GM23248 (cell line): Measurements from ENCODE around the gene CDKL5.

ENCODE experiments used
- EZH2 ChIP-seq: fragments of 200-600 bp; sonication (generic); IDR thresholded peaks from 2 replicates; pipeline ENCODE4 v1.6.1; 2018; ENCODE audit warnings: antibody characterized with exemption, mild to moderate bottlenecking; ENCODE audit not compliant: insufficient read depth, poor library complexity, severe bottlenecking
- EZH2phosphoT487 ChIP-seq: fragments of 200-600 bp; sonication (generic); IDR thresholded peaks from 2 replicates; pipeline ENCODE4 v1.6.1; 2018; ENCODE audit warnings: antibody characterized with exemption, moderate library complexity, mild to moderate bottlenecking, low read depth; ENCODE audit not compliant: insufficient read depth

DNA sequence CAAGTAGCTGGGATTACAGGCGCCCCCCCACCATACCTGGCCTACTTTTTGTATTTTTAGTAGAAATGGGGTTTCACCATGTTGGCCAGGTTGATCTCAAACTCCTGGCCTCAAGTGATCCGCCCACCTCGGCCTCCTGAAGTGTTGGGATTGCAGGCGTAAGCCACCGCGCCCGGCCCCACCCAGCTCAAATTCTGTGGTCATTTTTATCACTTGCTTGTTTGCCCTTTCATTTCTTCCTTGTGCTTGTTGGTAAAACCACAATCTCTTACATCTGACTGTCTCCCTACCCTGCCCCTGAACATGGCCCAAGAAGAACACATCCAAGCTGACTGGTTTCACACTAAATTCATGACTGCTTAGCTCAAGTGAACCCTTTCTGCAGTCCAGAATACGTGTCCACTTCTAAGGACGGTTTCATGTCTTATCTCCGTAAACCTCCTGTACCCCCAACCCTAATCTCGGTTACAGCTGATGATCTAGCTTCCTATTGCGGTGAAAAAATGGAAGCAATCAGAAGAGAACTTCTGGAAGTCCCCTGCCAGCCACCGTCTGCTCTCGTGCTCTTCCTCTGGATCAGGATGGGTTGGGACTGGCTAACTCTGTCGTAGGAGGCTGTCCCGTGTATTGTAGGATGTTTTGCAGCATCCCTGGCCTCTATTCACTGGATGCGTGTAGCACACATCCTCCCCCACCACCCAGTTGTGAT is 251.9 kb downstream of the CDKL5 start:
- TF ChIP-seq EZH2 (no peak), EZH2phosphoT487 (no peak)
